Measurements from ENCODE around the gene AMDHD2.
"Not testable (repeated sequence)": the region's sequence is repeated elsewhere in the genome, so short reads cannot be mapped to it uniquely, and the experiment has no call there.

AMDHD2 gene

GRCh38 chr16:2531371-2531695, 11.2 kb downstream of the AMDHD2 start, which contains the start of gene CEMP1:
Gene CEMP1 (minus strand): TSS chr16:2531408. CDS start chr16:2531073, 335 bp downstream.
- Histone ChIP-seq H3K27ac (no peak within 1 kb of the TSS), H3K36me3 (ENCODE audit: insufficient read depth, low read length) (no peaks in the 10 kb centered on the region; the same call in 1 of the 2 replicates), H3K9me3 (ENCODE audit: low read depth, low read length) (no peaks in the 10 kb centered on the region), H3K9ac (ENCODE audit: insufficient read length) (peak within 1 kb of the TSS; percentile 75), H3K4me3 (peak within 1 kb of the TSS; percentile 81)
- no peak for DNase-seq (ENCODE audit: low read depth, low spot score)
- no peak for TF ChIP-seq FOXP2 (optimal IDR thresholded peaks at IDR 0.05; ENCODE audit: control extremely low read depth, extremely low read length, insufficient read depth)

- Histone ChIP-seq H3K27ac (no peak overlapping the region), H3K9me3 (ENCODE audit: low read depth, low read length) (no peaks in the 10 kb centered on the region), H3K4me3 (peak overlapping the region; percentile 81), H3K36me3 (ENCODE audit: insufficient read depth, low read length) (no peaks in the 10 kb centered on the region; the same call in 1 of the 2 replicates), H3K9ac (ENCODE audit: insufficient read length) (peak overlapping the region; percentile 75)
- TF ChIP-seq EZH2 (IDR thresholded peaks at IDR 0.05) (no peak), FOXP2 (optimal IDR thresholded peaks at IDR 0.05; ENCODE audit: control extremely low read depth, extremely low read length, insufficient read depth) (peak; percentile 83), POLR2AphosphoS5 (IDR thresholded peaks at IDR 0.05; ENCODE audit: borderline replicate concordance, low read depth, low read length) (peak; percentile 90)
- no peak for DNase-seq (ENCODE audit: low read depth, low spot score)
These were observed 11.7 kb downstream of the AMDHD2 start for GRCh38 chr16:2531696-2532493.

- Histone ChIP-seq H3K4me3 (peak overlapping the region; percentile 81), H3K36me3 (ENCODE audit: insufficient read depth, low read length) (no peaks in the 10 kb centered on the region; the same call in 1 of the 2 replicates), H3K27ac (no peak overlapping the region), H3K9ac (ENCODE audit: insufficient read length) (peak overlapping the region; percentile 75), H3K9me3 (ENCODE audit: low read depth, low read length) (no peaks in the 10 kb centered on the region)
- no peak for DNase-seq (ENCODE audit: low read depth, low spot score)
- TF ChIP-seq POLR2AphosphoS5 (IDR thresholded peaks at IDR 0.05; ENCODE audit: borderline replicate concordance, low read depth, low read length) (no peak), FOXP2 (optimal IDR thresholded peaks at IDR 0.05; ENCODE audit: control extremely low read depth, extremely low read length, insufficient read depth) (no peak), EZH2 (IDR thresholded peaks at IDR 0.05) (no peak)
These were observed 12.4 kb downstream of the AMDHD2 start for GRCh38 chr16:2532494-2533141.

- H3K9ac ChIP-seq (ENCODE audit: insufficient read length); H3K36me3 ChIP-seq (ENCODE audit: insufficient read depth, low read length); H3K9me3 ChIP-seq (ENCODE audit: low read depth, low read length); DNase-seq (ENCODE audit: low read depth, low spot score); H3K27ac ChIP-seq: not testable (repeated sequence)
- H3K4me3 ChIP-seq, result peak overlapping the region; percentile 81; the same call in 1 of the 2 replicates
These were observed 13.1 kb downstream of the AMDHD2 start for GRCh38 chr16:2533142-2533755.

GRCh38 chr16:2533912-2534311, 13.7 kb downstream of the AMDHD2 start:
- no peak for TF ChIP-seq EZH2 (IDR thresholded peaks at IDR 0.05)
- no peak for TF ChIP-seq POLR2AphosphoS5 (IDR thresholded peaks at IDR 0.05; ENCODE audit: borderline replicate concordance, low read depth, low read length)
- no peak for TF ChIP-seq FOXP2 (optimal IDR thresholded peaks at IDR 0.05; ENCODE audit: control extremely low read depth, extremely low read length, insufficient read depth)
- DNase-seq (ENCODE audit: low read depth, low spot score), result no peak
- H3K36me3 ChIP-seq (ENCODE audit: insufficient read depth, low read length), result no peaks in the 10 kb centered on the region
- no peak overlapping the region for H3K27ac ChIP-seq
- no peak overlapping the region for H3K4me3 ChIP-seq
- H3K9me3 ChIP-seq (ENCODE audit: low read depth, low read length), result no peaks in the 10 kb centered on the region
- H3K9ac ChIP-seq (ENCODE audit: insufficient read length), result no peak overlapping the region

- H3K9me3 ChIP-seq (ENCODE audit: low read depth, low read length); H3K9ac ChIP-seq (ENCODE audit: insufficient read length); H3K4me3 ChIP-seq; DNase-seq (ENCODE audit: low read depth, low spot score); H3K27ac ChIP-seq; H3K36me3 ChIP-seq (ENCODE audit: insufficient read depth, low read length): not testable (repeated sequence)
These were observed 14.2 kb downstream of the AMDHD2 start for GRCh38 chr16:2534335-2534734.

- no peak for DNase-seq (ENCODE audit: low read depth, low spot score)
- no peak overlapping the region for H3K9ac ChIP-seq (ENCODE audit: insufficient read length)
- no peak for TF ChIP-seq FOXP2 (optimal IDR thresholded peaks at IDR 0.05; ENCODE audit: control extremely low read depth, extremely low read length, insufficient read depth)
- H3K36me3 ChIP-seq (ENCODE audit: insufficient read depth, low read length), result no peaks in the 10 kb centered on the region
- H3K27ac ChIP-seq, result no peak overlapping the region
- no peaks in the 10 kb centered on the region for H3K9me3 ChIP-seq (ENCODE audit: low read depth, low read length)
- H3K4me3 ChIP-seq, result no peak overlapping the region
These were observed 15.4 kb downstream of the AMDHD2 start for GRCh38 chr16:2535625-2536013.

GRCh38 chr16:2537451-2538379, 17.5 kb downstream of the AMDHD2 start, which contains the start of gene PDPK1:
Gene PDPK1 (plus strand): TSS chr16:2538021. CDS start chr16:2538113, 92 bp downstream.
- H3K27ac ChIP-seq, result no peak within 1 kb of the TSS
- TF ChIP-seq EZH2 (IDR thresholded peaks at IDR 0.05) (no peak), FOXP2 (optimal IDR thresholded peaks at IDR 0.05; ENCODE audit: control extremely low read depth, extremely low read length, insufficient read depth) (no peak), POLR2AphosphoS5 (IDR thresholded peaks at IDR 0.05; ENCODE audit: borderline replicate concordance, low read depth, low read length) (no peak)
- H3K36me3 ChIP-seq (ENCODE audit: insufficient read depth, low read length), result no peaks in the 10 kb centered on the region
- peak within 1 kb of the TSS; percentile 60 for H3K9ac ChIP-seq (ENCODE audit: insufficient read length)
- no peaks in the 10 kb centered on the region for H3K9me3 ChIP-seq (ENCODE audit: low read depth, low read length)
- peak within 1 kb of the TSS; percentile 90 for H3K4me3 ChIP-seq
- DNase-seq (ENCODE audit: low read depth, low spot score), result no peak

GRCh38 chr16:2539192-2539844, 19.1 kb downstream of the AMDHD2 start:
- H3K9me3 ChIP-seq (ENCODE audit: low read depth, low read length); H3K27ac ChIP-seq; H3K36me3 ChIP-seq (ENCODE audit: insufficient read depth, low read length); H3K9ac ChIP-seq (ENCODE audit: insufficient read length); H3K4me3 ChIP-seq; DNase-seq (ENCODE audit: low read depth, low spot score): not testable (repeated sequence)

GRCh38 chr16:2539845-2540458, 19.8 kb downstream of the AMDHD2 start:
- DNase-seq (ENCODE audit: low read depth, low spot score); H3K9me3 ChIP-seq (ENCODE audit: low read depth, low read length); H3K4me3 ChIP-seq; H3K9ac ChIP-seq (ENCODE audit: insufficient read length); H3K36me3 ChIP-seq (ENCODE audit: insufficient read depth, low read length); H3K27ac ChIP-seq: not testable (repeated sequence)

GRCh38 chr16:2540912-2541311, 20.7 kb downstream of the AMDHD2 start:
- not testable (repeated sequence) for H3K9ac ChIP-seq (ENCODE audit: insufficient read length); H3K36me3 ChIP-seq (ENCODE audit: insufficient read depth, low read length); H3K9me3 ChIP-seq (ENCODE audit: low read depth, low read length); DNase-seq (ENCODE audit: low read depth, low spot score); H3K27ac ChIP-seq; H3K4me3 ChIP-seq
